Stimulated activated CD8-positive, alpha-beta memory T cell treated with anti-CD3 and anti-CD28 coated beads, Interleukin-12 subunit alpha, Interleukin-12 subunit beta, amount 100 ng/mL, for 1 hour (primary cell): ENCODE results near the gene PXDC1.
"Not testable (repeated sequence)": the region's sequence is repeated elsewhere in the genome, so short reads cannot be mapped to it uniquely, and the experiment has no call there.

Experiments
- DNase-seq: peaks from one replicate; pipeline ENCODE4 v3.0.0-alpha.2; 2020; ENCODE audit warnings: low read depth

PXDC1 gene

GRCh38 chr6:3731700-3732099 lies 19.8 kb downstream of the PXDC1 start:
- DNase-seq, result no peak

DNA sequence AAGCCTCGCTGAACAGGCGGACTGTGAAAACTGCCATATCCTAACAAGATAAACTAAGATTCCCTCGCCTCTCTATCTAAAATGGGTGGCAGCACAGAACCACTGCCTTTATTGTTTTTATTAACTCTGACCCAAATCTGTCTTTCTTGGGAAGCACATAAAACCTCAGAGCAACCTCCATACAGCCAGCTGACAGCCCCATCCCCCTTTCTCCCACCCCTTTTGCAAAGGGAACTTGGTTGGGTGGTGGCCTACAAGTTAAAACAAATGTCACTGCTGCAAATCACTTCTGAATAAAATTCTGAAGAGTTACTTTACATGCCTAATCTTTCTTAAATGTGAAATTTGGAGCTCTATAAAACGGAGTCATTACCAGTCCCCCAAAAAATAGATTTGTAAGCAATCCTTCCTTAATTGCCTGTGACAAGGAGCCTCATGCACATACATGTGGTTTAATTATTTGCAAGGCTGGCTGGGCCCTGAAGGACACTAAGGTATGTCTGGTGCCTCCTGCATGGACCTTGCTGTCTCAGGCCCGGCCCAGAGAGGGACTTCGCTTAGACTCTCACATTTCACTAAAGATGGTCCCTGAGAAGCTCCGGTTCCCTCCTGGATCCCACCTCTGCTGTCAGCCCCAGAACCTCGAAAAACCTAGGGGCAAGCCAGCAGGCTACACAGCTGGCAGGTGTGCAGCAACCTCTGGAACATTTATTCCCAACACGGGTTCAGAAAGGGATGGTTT lies 21.7 kb downstream of the PXDC1 start:
- no peak for DNase-seq

GRCh38 chr6:3727593-3728108 lies 23.9 kb downstream of the PXDC1 start:
- no peak for DNase-seq

DNA sequence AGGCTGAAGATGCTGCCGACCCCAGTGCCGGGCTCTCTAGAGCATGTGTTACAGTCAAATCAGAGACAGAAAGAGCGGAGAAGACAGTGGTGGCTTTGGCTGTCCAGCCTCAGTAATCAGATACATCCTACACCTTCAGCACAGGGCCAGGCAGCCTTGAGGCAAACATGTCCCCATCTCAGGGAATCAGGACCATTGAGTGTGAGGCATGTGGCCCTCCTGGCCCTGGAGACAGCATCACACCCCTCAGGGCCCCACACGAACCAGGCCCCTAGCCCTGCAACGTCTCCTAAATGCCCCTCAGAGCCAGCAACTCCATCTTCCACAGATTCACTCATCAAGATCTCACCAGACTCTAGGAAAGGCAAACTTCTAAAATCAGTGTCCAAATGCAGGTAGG lies 24.5 kb downstream of the PXDC1 start:
- DNase-seq, result no peak

GRCh38 chr6:3726421-3726820 lies 25.1 kb downstream of the PXDC1 start:
- no peak for DNase-seq

DNA sequence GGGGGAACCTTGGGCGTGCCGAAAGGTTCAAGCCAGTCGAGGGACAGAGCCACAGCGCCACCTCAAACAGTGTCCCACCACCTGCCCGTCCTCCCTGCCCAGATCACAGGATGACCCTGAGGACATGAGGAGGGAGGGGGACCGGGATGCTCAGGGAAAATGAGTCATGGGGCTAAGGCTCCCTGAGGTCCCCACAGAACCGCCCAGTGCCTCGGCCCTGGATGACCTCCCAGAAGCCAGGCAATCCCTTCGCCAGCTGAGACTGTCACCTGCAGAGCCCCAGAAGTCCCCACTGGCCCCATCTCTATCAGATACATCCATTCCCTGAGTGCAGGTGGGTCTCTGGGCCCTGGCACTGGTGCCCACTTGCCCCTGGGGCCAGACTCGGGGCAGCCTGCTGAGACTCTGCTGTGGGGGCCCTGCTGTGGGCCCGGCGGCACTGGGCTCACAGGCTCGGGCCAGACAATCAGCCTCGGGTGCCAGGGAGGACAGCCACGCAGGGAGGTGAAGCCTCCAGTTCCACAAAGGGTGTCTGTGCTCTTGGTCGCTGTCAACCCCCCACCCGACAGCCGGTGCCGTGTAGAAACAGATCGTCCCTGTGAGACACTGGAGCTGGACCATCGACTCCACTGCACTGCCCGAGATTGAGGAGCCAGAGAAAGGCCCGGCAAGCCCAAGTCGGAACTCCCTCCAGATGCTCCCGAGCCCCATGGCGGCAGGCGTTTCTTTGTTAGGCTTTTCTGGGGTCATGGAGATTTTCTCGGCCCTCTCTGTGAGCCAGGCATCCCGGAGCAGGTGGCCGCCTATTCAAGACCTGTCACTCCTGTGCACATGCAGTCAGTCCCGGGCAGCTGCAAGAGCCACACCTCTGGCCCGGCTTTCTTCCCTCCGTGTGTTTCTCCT lies 26.1 kb downstream of the PXDC1 start:
- no peak for DNase-seq

DNA sequence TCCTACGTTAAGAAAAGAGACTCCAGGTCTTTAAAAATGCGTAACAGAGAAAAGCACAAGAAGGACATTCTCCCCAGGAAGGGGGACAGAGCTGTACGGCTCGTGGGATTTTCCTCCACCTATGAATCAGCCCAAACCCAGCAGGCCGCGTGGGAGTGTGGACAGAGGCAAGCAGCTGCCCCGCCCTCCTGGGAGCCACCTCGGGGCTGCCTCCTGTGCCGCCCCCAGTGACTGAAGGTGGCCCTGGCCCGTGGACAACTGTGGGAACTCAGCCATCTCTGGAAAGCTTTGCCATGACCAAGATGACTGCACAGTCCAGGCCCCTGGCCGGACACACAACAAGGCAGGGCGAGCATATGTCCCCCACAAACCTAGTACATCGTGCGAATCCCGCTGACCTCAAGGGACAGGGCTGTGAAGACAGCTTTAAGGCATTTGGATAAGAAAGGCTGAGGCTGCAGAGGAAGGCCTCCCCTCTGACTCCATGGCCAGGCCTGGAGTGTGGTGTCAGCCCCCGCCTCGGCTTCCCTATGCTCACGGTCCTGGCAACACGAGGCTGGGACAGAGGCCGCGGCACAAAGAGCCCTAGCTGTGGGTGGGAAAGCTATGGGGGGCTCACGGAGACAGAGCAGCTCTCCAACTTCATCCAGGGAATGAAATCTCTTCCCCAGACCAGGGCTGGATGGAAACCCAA lies 26.9 kb downstream of the PXDC1 start:
- DNase-seq, result no peak

DNA sequence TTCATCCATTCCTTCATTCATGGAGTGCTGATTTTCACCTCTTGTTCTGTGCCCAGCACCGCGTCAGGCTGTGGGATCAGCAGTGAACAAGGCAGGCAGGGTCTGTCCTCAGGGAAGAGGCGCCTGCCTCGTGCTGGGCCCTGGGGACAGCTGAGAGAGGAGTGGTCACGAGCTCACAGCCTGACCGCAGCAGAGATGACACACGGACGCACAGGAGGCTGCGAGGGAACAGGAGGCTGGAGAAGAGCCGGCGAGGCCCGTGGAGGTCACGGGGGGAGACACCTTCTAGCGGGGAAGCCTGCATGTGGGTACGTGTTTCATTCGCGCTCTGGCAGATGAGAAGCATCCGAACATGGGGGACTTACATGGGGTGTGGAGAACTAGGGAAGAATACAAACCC lies 27.5 kb downstream of the PXDC1 start:
- no peak for DNase-seq

GRCh38 chr6:3723251-3723650 lies 28.3 kb downstream of the PXDC1 start:
- DNase-seq, result no peak

DNA sequence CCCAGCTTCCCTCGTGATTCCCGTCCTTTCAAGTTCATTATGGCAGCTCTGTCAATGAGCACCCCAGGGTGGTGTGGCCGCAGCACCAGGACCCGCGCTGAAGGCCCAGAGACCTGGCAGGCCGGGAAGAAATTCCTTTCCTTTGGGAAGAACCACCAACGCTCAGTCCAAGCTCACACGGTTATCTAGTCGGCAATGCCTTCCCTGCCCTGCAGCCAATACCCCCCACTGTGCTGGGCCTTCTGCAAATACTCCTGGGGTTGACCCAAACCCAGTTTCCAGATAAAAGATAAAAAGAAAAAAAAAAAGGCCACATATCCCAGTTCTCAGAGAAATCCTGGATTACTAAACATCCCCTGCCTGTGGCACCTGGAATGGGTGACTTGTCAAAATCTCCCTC lies 28.7 kb downstream of the PXDC1 start:
- DNase-seq, result no peak

GRCh38 chr6:3721810-3722621 lies 29.5 kb downstream of the PXDC1 start:
- DNase-seq, result no peak

GRCh38 chr6:3720770-3721169 lies 30.7 kb downstream of the PXDC1 start:
- not testable (repeated sequence) for DNase-seq

DNA sequence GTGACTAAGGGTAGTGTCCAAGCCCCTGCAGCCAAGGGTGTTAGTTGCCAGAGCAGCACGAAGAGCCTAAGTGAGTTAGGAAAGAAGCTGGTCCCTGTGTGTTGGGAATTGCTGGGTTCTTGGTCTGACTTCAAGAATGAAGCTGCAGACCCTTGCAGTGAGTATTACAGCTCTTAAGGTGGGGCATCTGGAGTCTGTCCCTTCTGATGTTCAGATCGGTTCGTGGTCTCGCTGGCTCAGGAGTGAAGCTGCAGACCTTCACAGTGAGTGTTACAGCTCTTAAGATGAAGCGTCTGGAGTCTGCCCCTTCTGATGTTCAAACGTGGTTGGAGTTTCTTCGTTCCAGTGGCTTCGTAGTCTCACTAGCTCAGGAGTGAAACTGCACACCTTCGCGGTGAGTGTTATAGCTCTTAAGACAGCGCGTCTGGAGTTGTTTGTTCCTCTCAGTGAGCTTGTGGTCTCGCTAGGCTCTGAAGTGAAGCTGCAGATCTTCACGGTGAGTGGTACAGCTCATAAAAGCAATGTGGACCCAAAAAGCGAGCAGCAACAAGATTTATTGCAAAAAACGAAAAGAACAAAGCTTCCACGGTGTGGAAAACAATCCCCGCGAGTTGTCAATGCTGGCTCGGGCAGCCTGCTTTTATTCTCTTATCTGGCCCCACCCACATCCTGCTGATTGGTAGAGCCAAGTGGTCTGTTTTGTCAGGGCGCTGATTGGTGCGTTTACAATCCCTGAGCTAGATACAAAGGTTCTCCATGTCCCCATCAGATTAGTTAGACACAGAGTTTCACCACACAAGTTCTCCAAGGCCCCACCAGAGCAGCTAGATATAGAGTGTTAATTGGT lies 31.8 kb downstream of the PXDC1 start:
- no peak for DNase-seq

- DNase-seq, result no peak
Observed at GRCh38 chr6:3718407-3718806, 33.1 kb downstream of the PXDC1 start.

- no peak for DNase-seq
Observed at GRCh38 chr6:3715285-3715684, 36.2 kb downstream of the PXDC1 start.

- DNase-seq, result no peak
Observed at GRCh38 chr6:3714768-3715167, 36.7 kb downstream of the PXDC1 start.

DNA sequence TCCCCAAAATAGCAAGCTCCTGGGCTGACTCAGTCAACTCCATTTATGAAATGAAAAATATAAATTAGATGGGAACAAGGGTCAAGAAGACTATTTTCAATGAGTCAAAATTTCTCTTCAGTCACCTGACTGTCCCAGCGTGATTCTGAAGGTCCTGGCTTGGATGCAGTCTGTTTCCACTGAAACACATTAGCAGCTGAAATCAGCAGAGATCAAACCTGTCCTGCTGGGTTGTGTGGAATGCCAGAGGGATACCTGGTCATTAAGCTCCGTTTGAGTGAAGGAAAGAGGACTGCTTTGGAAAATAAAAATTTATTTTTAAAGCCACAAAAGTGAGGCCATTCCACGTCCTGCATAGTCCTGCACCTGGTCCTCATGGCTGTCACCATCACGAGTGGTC lies 37.4 kb downstream of the PXDC1 start:
- no peak for DNase-seq

- DNase-seq, result no peak
Observed at GRCh38 chr6:3712827-3713665, 38.5 kb downstream of the PXDC1 start.

GRCh38 chr6:3711776-3712175 lies 39.7 kb downstream of the PXDC1 start:
- no peak for DNase-seq

GRCh38 chr6:3710403-3710802 lies 41.1 kb downstream of the PXDC1 start:
- DNase-seq, result no peak
